KMS-11 (cell line): Measurements from ENCODE around the gene SLC7A10.

Experiments used
- H2AFZ ChIP-seq: fragments of 200-600 bp; sonication (generic); 2 replicates; pipeline ENCODE4 v1.6.1; 2016; ENCODE audit warnings: antibody characterized with exemption, mixed run types, low read depth
- H3K27ac ChIP-seq: fragments of 200-600 bp; sonication (generic); 2 replicates; pipeline ENCODE4 v1.6.1; 2016; ENCODE audit warnings: mild to moderate bottlenecking, mixed run types
- H3K27me3 ChIP-seq: fragments of 200-600 bp; sonication (generic); 2 replicates; pipeline ENCODE4 v1.6.1; 2017; ENCODE audit warnings: mild to moderate bottlenecking, low read depth, mixed run types, moderate library complexity; ENCODE audit not compliant: insufficient read depth
- H3K36me3 ChIP-seq: fragments of 200-600 bp; sonication (generic); 2 replicates; pipeline ENCODE4 v1.6.1; 2017; ENCODE audit warnings: mild to moderate bottlenecking, mixed run types; ENCODE audit not compliant: insufficient read depth
- H3K4me1 ChIP-seq: fragments of 200-600 bp; sonication (generic); 2 replicates; pipeline ENCODE4 v1.6.1; 2016; ENCODE audit warnings: mild to moderate bottlenecking, low read depth, mixed run types; ENCODE audit not compliant: poor library complexity, severe bottlenecking
- H3K4me2 ChIP-seq: fragments of 200-600 bp; sonication (generic); 2 replicates; pipeline ENCODE4 v1.7.0; 2016; ENCODE audit warnings: mild to moderate bottlenecking, mixed run types
- H3K4me3 ChIP-seq: fragments of 200-600 bp; sonication (generic); IDR thresholded peaks from 2 replicates; pipeline ENCODE4 v1.6.1; 2017; ENCODE audit warnings: low read depth, low read length, mixed read lengths; ENCODE audit not compliant: insufficient read depth
- H3K79me2 ChIP-seq: fragments of 200-600 bp; sonication (generic); 2 replicates; pipeline ENCODE4 v1.6.1; 2016; ENCODE audit warnings: low read depth, mixed run types; ENCODE audit not compliant: insufficient read depth
- H3K9ac ChIP-seq: fragments of 200-600 bp; sonication (generic); 2 replicates; pipeline ENCODE4 v1.6.1; 2016; ENCODE audit warnings: mild to moderate bottlenecking, mixed run types
- H4K20me1 ChIP-seq: fragments of 200-600 bp; sonication (generic); 2 replicates; pipeline ENCODE4 v1.6.1; 2016; ENCODE audit warnings: mild to moderate bottlenecking, mixed run types; ENCODE audit not compliant: insufficient read depth
- TF ChIP-seq, protein P1 (sequence below): fragments of 200-600 bp; sonication (generic); conservative IDR thresholded peaks from 2 replicates; pipeline ENCODE4 v1.6.1; 2017; ENCODE audit warnings: low read depth, mild to moderate bottlenecking, antibody characterized with exemption, low read length, moderate library complexity, mixed read lengths

Gene SLC7A10

DNA sequence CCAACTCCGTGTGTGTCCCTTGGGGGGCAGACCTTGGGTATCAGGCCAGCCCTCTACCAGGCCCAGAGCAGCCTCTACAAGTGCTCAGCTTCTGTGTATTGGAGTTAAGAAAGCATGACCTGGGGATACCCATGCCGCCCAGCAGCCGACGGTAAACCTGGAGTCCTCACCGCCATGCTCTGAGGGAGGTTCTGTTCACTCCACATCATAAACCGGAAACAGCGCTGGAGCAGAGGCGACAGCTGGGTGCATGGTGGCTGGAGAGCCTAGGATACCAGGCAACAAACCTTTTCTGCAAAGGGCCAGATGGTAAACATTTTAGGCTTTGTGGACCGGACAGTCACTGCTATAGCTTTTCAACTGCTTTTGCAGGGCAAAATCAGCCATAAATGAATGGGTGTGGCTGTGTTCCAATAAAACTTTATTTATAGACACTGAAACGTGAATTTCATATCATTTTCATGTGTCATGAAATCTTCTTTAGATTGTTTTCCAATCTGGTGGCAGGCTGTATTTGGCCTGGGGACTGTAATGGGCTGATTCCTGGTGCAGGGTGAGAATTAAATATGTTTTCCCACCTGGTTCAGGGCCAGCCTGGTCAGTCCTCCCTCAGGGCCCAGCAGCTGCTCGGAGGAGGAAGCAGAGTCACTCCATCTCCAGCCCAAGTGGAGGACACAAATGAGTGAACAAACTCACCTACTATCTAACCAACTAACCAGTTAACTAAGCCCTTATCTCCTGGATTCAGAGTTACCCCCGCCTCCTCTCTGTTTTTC is 45.8 kb upstream of the SLC7A10 start:
- H4K20me1 ChIP-seq, result no peaks in the 10 kb centered on the region
- no peak overlapping the region for H2AFZ ChIP-seq
- no peak overlapping the region for H3K27ac ChIP-seq
- no peak overlapping the region for H3K4me2 ChIP-seq
- no peaks in the 10 kb centered on the region for H3K79me2 ChIP-seq
- no peak overlapping the region for H3K4me3 ChIP-seq
- no peaks in the 10 kb centered on the region for H3K36me3 ChIP-seq
- TF ChIP-seq, protein P1, sequence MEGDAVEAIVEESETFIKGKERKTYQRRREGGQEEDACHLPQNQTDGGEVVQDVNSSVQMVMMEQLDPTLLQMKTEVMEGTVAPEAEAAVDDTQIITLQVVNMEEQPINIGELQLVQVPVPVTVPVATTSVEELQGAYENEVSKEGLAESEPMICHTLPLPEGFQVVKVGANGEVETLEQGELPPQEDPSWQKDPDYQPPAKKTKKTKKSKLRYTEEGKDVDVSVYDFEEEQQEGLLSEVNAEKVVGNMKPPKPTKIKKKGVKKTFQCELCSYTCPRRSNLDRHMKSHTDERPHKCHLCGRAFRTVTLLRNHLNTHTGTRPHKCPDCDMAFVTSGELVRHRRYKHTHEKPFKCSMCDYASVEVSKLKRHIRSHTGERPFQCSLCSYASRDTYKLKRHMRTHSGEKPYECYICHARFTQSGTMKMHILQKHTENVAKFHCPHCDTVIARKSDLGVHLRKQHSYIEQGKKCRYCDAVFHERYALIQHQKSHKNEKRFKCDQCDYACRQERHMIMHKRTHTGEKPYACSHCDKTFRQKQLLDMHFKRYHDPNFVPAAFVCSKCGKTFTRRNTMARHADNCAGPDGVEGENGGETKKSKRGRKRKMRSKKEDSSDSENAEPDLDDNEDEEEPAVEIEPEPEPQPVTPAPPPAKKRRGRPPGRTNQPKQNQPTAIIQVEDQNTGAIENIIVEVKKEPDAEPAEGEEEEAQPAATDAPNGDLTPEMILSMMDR, result no peak
- no peaks in the 10 kb centered on the region for H3K27me3 ChIP-seq
- no peak overlapping the region for H3K9ac ChIP-seq
- H3K4me1 ChIP-seq, result no peaks in the 10 kb centered on the region

DNA sequence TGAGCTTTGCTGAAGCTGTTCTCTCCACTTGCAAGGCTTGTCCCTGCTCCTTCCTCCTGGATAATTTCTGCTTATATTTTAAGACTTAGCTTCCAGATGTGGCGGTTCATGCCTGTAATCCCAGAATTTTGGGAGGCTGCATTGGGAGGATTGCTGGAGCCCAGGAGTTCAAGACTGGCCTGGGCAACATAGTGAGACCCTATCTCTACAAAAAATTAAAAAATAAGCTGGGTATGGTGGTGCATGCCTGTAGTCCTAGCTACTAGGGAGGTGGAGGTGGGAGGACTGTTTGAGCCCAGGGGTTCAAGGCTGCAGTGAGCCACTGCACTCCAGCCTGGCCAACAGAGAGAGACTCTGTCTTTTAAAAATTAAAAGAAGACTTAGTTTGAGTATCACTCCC is 45.1 kb upstream of the SLC7A10 start:
- Histone ChIP-seq H3K4me1 (no peaks in the 10 kb centered on the region), H3K27ac (no peak overlapping the region), H3K36me3 (no peaks in the 10 kb centered on the region), H4K20me1 (no peaks in the 10 kb centered on the region), H3K27me3 (no peaks in the 10 kb centered on the region), H3K4me3 (no peak overlapping the region), H2AFZ (no peak overlapping the region), H3K79me2 (no peaks in the 10 kb centered on the region), H3K9ac (no peak overlapping the region), H3K4me2 (no peak overlapping the region)
- TF ChIP-seq, protein P1, result no peak

DNA sequence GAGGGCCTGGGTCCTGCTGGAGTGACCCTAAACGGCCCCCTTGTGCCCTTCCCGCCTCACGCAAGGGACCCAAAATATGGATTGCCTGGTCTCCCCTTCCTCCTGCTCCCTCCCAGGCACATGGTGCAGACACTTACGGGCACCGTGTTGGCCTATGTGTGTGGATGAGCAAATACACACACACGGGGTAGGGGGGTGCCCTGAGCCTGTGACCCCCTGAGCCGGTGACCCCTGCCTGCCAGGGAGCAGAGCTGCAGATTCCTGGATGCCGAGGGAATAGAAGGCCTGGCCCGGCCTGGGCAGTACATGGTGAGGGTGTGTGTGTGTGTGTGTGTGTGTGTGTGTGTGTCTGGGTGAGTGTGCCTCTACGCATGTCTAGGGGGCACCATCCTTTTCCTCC is 43.4 kb upstream of the SLC7A10 start:
- Histone ChIP-seq H3K36me3 (no peaks in the 10 kb centered on the region), H3K9ac (no peak overlapping the region), H3K27ac (no peak overlapping the region), H3K27me3 (no peaks in the 10 kb centered on the region), H3K79me2 (no peaks in the 10 kb centered on the region), H3K4me2 (no peak overlapping the region), H3K4me3 (no peak overlapping the region), H4K20me1 (no peaks in the 10 kb centered on the region), H2AFZ (no peak overlapping the region), H3K4me1 (no peaks in the 10 kb centered on the region)
- TF ChIP-seq, protein P1, result no peak

DNA sequence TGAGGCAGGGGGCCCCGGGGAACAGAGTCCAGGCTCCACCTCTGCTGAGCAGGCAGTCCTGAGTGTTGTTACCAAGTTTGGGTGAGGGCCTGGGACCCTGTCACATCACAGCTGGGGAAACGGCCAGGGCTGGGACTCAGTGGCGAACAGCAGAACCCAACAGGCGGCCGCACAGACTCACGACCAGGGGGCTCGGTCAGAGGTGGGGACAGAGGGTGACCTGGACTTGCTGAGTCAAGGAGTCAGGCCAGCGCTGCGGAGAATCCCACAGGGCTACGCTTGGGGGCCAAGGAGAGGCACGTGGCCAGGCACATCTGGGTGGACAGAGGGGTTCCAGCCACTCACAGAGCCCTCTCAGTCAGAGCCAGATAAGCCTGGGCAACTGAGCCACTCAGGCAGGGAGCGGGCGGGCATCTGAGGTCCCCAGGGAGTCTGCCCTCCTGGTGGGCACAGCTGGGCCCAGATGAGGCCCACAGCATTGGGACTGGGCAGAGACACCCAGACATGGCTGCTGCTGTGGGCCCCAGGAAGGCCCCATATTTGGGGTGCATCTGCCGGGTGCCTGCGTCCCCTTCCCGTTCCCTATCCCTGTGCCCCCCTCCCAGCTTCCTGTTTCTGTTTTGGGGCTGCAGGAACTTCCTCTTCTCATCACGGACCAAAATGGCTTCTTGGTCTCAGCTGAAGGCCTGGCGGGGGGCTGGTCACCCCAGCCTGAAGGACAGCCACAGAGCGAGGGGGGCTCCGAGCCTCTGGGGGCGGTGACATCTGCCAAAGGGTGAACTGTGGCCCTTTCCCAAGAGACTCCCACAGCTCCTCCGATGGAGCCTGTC is 42.7 kb upstream of the SLC7A10 start:
- Histone ChIP-seq H3K27ac (no peak overlapping the region), H3K4me2 (no peak overlapping the region), H3K4me3 (no peak overlapping the region), H3K36me3 (no peaks in the 10 kb centered on the region), H3K4me1 (no peaks in the 10 kb centered on the region), H4K20me1 (no peaks in the 10 kb centered on the region), H3K79me2 (no peaks in the 10 kb centered on the region), H3K9ac (no peak overlapping the region), H3K27me3 (no peaks in the 10 kb centered on the region), H2AFZ (no peak overlapping the region)
- TF ChIP-seq, protein P1, result no peak
